CD4-positive, CD25-positive, alpha-beta regulatory T cell (primary cell): ENCODE data around the gene TBC1D19. TPM values are rescaled to one million over a fixed set of nuclear protein-coding genes. Genes with fewer than 3 reads are reported as not detected.
"Not testable (repeated sequence)": the region's sequence is repeated elsewhere in the genome, so short reads cannot be mapped to it uniquely, and the experiment has no call there.

Source experiments
- ATAC-seq, 2 donors: fragments of 150-1000 bp; cut with Tn5 transposase; one replicate each; pipeline ENCODE4 v1.10.0; 2021; ENCODE audit warnings: low read depth in 2 of 2, moderate number of reproducible peaks in 2 of 2, moderate library complexity in 1 of 2
- DNase-seq, 3 donors: peaks; one replicate each; pipeline versions ENCODE4 v3.0.0 to v3.0.0-alpha.2; 2012 to 2022; ENCODE audit warnings: mixed read lengths in 1 of 3
- H3K27ac ChIP-seq: one replicate; pipeline ENCODE4 v1.7.0; 2013; ENCODE audit warnings: mild to moderate bottlenecking, low read length; ENCODE audit not compliant: insufficient read depth, poor library complexity, severe bottlenecking
- H3K27me3 ChIP-seq: one replicate; pipeline ENCODE4 v1.7.0; 2013; ENCODE audit warnings: low read length; ENCODE audit not compliant: control insufficient read depth, insufficient read depth
- H3K36me3 ChIP-seq: one replicate; pipeline ENCODE4 v1.7.0; 2013; ENCODE audit warnings: mild to moderate bottlenecking, low read length, moderate library complexity; ENCODE audit not compliant: control insufficient read depth, insufficient read depth
- H3K4me1 ChIP-seq: 2 replicates; pipeline ENCODE4 v1.7.0; 2013; ENCODE audit warnings: mild to moderate bottlenecking, low read length; ENCODE audit not compliant: insufficient read depth, control insufficient read depth, poor library complexity, severe bottlenecking
- H3K4me3 ChIP-seq: one replicate; pipeline ENCODE4 v1.7.0; 2013; ENCODE audit warnings: low read depth, mild to moderate bottlenecking, low read length, moderate library complexity
- H3K9me3 ChIP-seq, 2 experiments: 1 replicate in 1 of 2; 2 replicates in 1 of 2; pipeline ENCODE4 v1.7.0; 2013; ENCODE audit warnings: low read length in 2 of 2, mild to moderate bottlenecking in 1 of 2, moderate library complexity in 1 of 2; ENCODE audit not compliant: control insufficient read depth in 2 of 2
- H3K27ac Mint-ChIP-seq, 3 donors: one replicate each; pipeline ENCODE4 v1.8.0; 2020 to 2022; ENCODE audit warnings: mild to moderate bottlenecking in 3 of 3, mixed read lengths in 3 of 3, moderate library complexity in 2 of 3
- H3K27me3 Mint-ChIP-seq: one replicate; pipeline ENCODE4 v1.8.0; 2022; ENCODE audit warnings: mild to moderate bottlenecking, mixed read lengths
- H3K36me3 Mint-ChIP-seq: one replicate; pipeline ENCODE4 v1.8.0; 2020; ENCODE audit warnings: mixed read lengths
- H3K4me1 Mint-ChIP-seq, 4 donors: one replicate each; pipeline ENCODE4 v1.8.0; 2020 to 2022; ENCODE audit warnings: mixed read lengths in 4 of 4, mild to moderate bottlenecking in 1 of 4
- H3K4me3 Mint-ChIP-seq, 4 donors: one replicate each; pipeline ENCODE4 v1.8.0; 2020 to 2022; ENCODE audit warnings: mild to moderate bottlenecking in 4 of 4, mixed read lengths in 4 of 4, moderate library complexity in 3 of 4
- H3K9me3 Mint-ChIP-seq, 7 donors: one replicate each; pipeline ENCODE4 v1.8.0; 2020 to 2022; ENCODE audit warnings: mixed read lengths in 7 of 7, mild to moderate bottlenecking in 3 of 7, moderate library complexity in 2 of 7
- polyA plus RNA-seq, 4 donors: library from polyadenylated mRNA; unstranded; fragments of 300-500 nt; fragmentation: Illumina TruSeq; gene quantifications; one replicate each; pipeline ENCODE4 v1.2.3, GENCODE V29; 2021
- total RNA-seq: library from RNA; stranded (reverse); gene quantifications from one replicate; pipeline ENCODE4 v1.2.3, GENCODE V29; 2022

Gene TBC1D19
- total and polyA plus RNA-seq, 5 donors from 2014 or later: 3.1 to 7.8 (median 5.1) TPM

GRCh38 chr4:26647523-26648224, 63.8 kb downstream of the TBC1D19 start:
- no peak overlapping the region for H3K4me3 Mint-ChIP-seq
- H3K27ac Mint-ChIP-seq: no peak overlapping the region
- peaks cover 8% of the 10 kb centered on the region for H3K36me3 Mint-ChIP-seq
- H3K9me3 ChIP-seq: no peaks in the 10 kb centered on the region
- no peaks in the 10 kb centered on the region for H3K4me1 Mint-ChIP-seq
- H3K4me3 ChIP-seq: no peak overlapping the region
- H3K9me3 Mint-ChIP-seq: peaks cover 0 to 6% (median 3%) of the 10 kb centered on the region in 7 donors
- H3K27me3 Mint-ChIP-seq: no peaks in the 10 kb centered on the region
- no peak for ATAC-seq
- no peaks in the 10 kb centered on the region for H3K36me3 ChIP-seq
- H3K27me3 ChIP-seq: no peaks in the 10 kb centered on the region
- no peaks in the 10 kb centered on the region for H3K4me1 ChIP-seq
- DNase-seq: no peak
- H3K27ac ChIP-seq: no peak overlapping the region

- Mint-ChIP-seq H3K27me3 (no peaks in the 10 kb centered on the region), H3K4me3 (no peak overlapping the region), H3K9me3 (peaks cover 0 to 6% (median 3%) of the 10 kb centered on the region in 7 donors), H3K27ac (no peak overlapping the region), H3K4me1 (no peaks in the 10 kb centered on the region), H3K36me3 (peaks cover 13% of the 10 kb centered on the region)
- no peaks in the 10 kb centered on the region for H3K36me3 ChIP-seq
- no peaks in the 10 kb centered on the region for H3K27me3 ChIP-seq
- DNase-seq (no peak), ATAC-seq (no peak)
- no peaks in the 10 kb centered on the region for H3K4me1 ChIP-seq
- H3K9me3 ChIP-seq: no peaks in the 10 kb centered on the region
- no peak overlapping the region for H3K27ac ChIP-seq
- no peak overlapping the region for H3K4me3 ChIP-seq
Observed at GRCh38 chr4:26648260-26648659, 64.4 kb downstream of the TBC1D19 start.

- H3K27me3 ChIP-seq: no peaks in the 10 kb centered on the region
- no peak for ATAC-seq
- Mint-ChIP-seq H3K36me3 (peaks cover 52% of the 10 kb centered on the region), H3K27ac (no peak overlapping the region), H3K9me3 (peaks cover 0 to 2% (median 0%) of the 10 kb centered on the region in 7 donors), H3K4me1 (peaks cover 0 to 4% (median 0%) of the 10 kb centered on the region in 4 donors), H3K4me3 (no peak overlapping the region), H3K27me3 (no peaks in the 10 kb centered on the region)
- DNase-seq: no peak
- H3K36me3 ChIP-seq: peaks cover 7% of the 10 kb centered on the region
- H3K4me1 ChIP-seq: no peaks in the 10 kb centered on the region
- H3K4me3 ChIP-seq: no peak overlapping the region
- no peaks in the 10 kb centered on the region for H3K9me3 ChIP-seq
- H3K27ac ChIP-seq: no peak overlapping the region
Observed at GRCh38 chr4:26660261-26660660, 76.4 kb downstream of the TBC1D19 start.

- Histone ChIP-seq H3K4me3 (no peak overlapping the region), H3K9me3 (no peaks in the 10 kb centered on the region), H3K4me1 (no peaks in the 10 kb centered on the region), H3K27ac (no peak overlapping the region), H3K36me3 (peaks cover 7% of the 10 kb centered on the region), H3K27me3 (no peaks in the 10 kb centered on the region)
- peaks cover 27% of the 10 kb centered on the region for H3K36me3 Mint-ChIP-seq
- no peaks in the 10 kb centered on the region for H3K4me1 Mint-ChIP-seq
- H3K9me3 Mint-ChIP-seq: no peaks in the 10 kb centered on the region
- no peak overlapping the region for H3K27ac Mint-ChIP-seq
- no peak overlapping the region for H3K4me3 Mint-ChIP-seq
- no peaks in the 10 kb centered on the region for H3K27me3 Mint-ChIP-seq
- no peak for DNase-seq
- no peak for ATAC-seq
Observed at GRCh38 chr4:26663888-26664287, 80.0 kb downstream of the TBC1D19 start.

GRCh38 chr4:26670903-26671537, 87.1 kb downstream of the TBC1D19 start:
- H3K9me3 ChIP-seq: no peaks in the 10 kb centered on the region
- H3K27ac ChIP-seq: no peak overlapping the region
- H3K27me3 Mint-ChIP-seq: no peaks in the 10 kb centered on the region
- no peaks in the 10 kb centered on the region for H3K36me3 ChIP-seq
- no peaks in the 10 kb centered on the region for H3K4me1 ChIP-seq
- DNase-seq (no peak), ATAC-seq (no peak)
- H3K4me3 ChIP-seq: no peak overlapping the region
- no peaks in the 10 kb centered on the region for H3K27me3 ChIP-seq
- H3K4me1 Mint-ChIP-seq: peaks cover 0 to 1% (median 0%) of the 10 kb centered on the region in 4 donors
- peaks cover 5% of the 10 kb centered on the region for H3K36me3 Mint-ChIP-seq
- H3K27ac Mint-ChIP-seq: peak overlapping the region in 1 of 3 donors; percentile 20
- H3K4me3 Mint-ChIP-seq: no peak overlapping the region
- no peaks in the 10 kb centered on the region for H3K9me3 Mint-ChIP-seq

- not testable (repeated sequence) for H3K4me3 Mint-ChIP-seq, ATAC-seq, H3K27me3 Mint-ChIP-seq, H3K27ac Mint-ChIP-seq, H3K4me1 Mint-ChIP-seq, DNase-seq, H3K27ac ChIP-seq, H3K4me3 ChIP-seq, H3K27me3 ChIP-seq, H3K4me1 ChIP-seq, H3K36me3 ChIP-seq
- H3K9me3 ChIP-seq: peaks cover 0 to 15% of the 10 kb centered on the region in 2 experiments
- Mint-ChIP-seq H3K36me3 (peaks cover 41% of the 10 kb centered on the region), H3K9me3 (peaks cover 3 to 28% (median 7%) of the 10 kb centered on the region in 7 donors)
Observed at GRCh38 chr4:26679040-26679695, 95.3 kb downstream of the TBC1D19 start.

GRCh38 chr4:26682436-26682835, 98.6 kb downstream of the TBC1D19 start:
- no peak overlapping the region for H3K27ac ChIP-seq
- Mint-ChIP-seq H3K36me3 (peaks cover 41% of the 10 kb centered on the region), H3K4me1 (peaks cover 0 to 3% (median 0%) of the 10 kb centered on the region in 4 donors), H3K9me3 (peaks cover 0 to 28% (median 7%) of the 10 kb centered on the region in 7 donors), H3K27me3 (no peaks in the 10 kb centered on the region), H3K27ac (no peak overlapping the region), H3K4me3 (no peak overlapping the region)
- ATAC-seq (no peak), DNase-seq (no peak)
- no peak overlapping the region for H3K4me3 ChIP-seq
- H3K36me3 ChIP-seq: peaks cover 11% of the 10 kb centered on the region
- no peaks in the 10 kb centered on the region for H3K4me1 ChIP-seq
- H3K27me3 ChIP-seq: no peaks in the 10 kb centered on the region
- peaks cover 0 to 15% of the 10 kb centered on the region in 2 experiments for H3K9me3 ChIP-seq
